HepG2 (cell line): ENCODE measurements around the gene DHX57. TPM values are rescaled to one million over a fixed set of nuclear protein-coding genes. Genes with fewer than 3 reads are reported as not detected.
A peak's percentile ranks its signal among the peaks of the same experiment; 100 is the strongest.

ENCODE experiments used
- BORCS8-MEF2B ChIP-seq: sonication (generic); formaldehyde crosslinking; IDR thresholded peaks from 2 replicates; pipeline ENCODE4 v1.8.0; 2022; ENCODE audit warnings: mild to moderate bottlenecking, missing genetic modification reagents
- BRCA1 ChIP-seq: sonication (generic); formaldehyde crosslinking; IDR thresholded peaks from 2 replicates; pipeline ENCODE4 v1.4.0; 2020; ENCODE audit warnings: missing genetic modification reagents
- CHD2 ChIP-seq: IDR thresholded peaks from 2 replicates; pipeline ENCODE4 v1.6.1; 2011; ENCODE audit warnings: low read depth, low read length, improper control_type of control experiment
- CHD4 ChIP-seq: fragments of 200-600 bp; sonication (generic); IDR thresholded peaks from 2 replicates; pipeline ENCODE4 v1.7.0; 2017; ENCODE audit warnings: mild to moderate bottlenecking, low read length, borderline replicate concordance
- DZIP1 ChIP-seq: sonication (generic); formaldehyde crosslinking; IDR thresholded peaks from 2 replicates; pipeline ENCODE4 v1.5.0; 2020; ENCODE audit warnings: mild to moderate bottlenecking, missing genetic modification reagents
- GTF2F1 ChIP-seq: fragments of 150-350 bp; IDR thresholded peaks from 2 replicates; pipeline ENCODE4 v1.6.1; 2014; ENCODE audit warnings: low read length
- HOMEZ ChIP-seq: IDR thresholded peaks from 2 replicates; pipeline ENCODE4 v1.6.1; 2016; ENCODE audit warnings: low read depth
- HOXA5 ChIP-seq: sonication (generic); formaldehyde crosslinking; IDR thresholded peaks from 2 replicates; pipeline ENCODE4 v1.4.0; 2020; ENCODE audit warnings: missing genetic modification reagents
- IRX3 ChIP-seq: sonication (generic); formaldehyde crosslinking; IDR thresholded peaks from 2 replicates; pipeline ENCODE4 v1.8.1; 2023; ENCODE audit warnings: mild to moderate bottlenecking, low read depth, missing genetic modification reagents, borderline replicate concordance
- JUNB ChIP-seq: sonication (generic); formaldehyde crosslinking; IDR thresholded peaks from 2 replicates; pipeline ENCODE4 v1.8.0; 2022; ENCODE audit warnings: missing genetic modification reagents, mild to moderate bottlenecking, borderline replicate concordance
- MBNL3 ChIP-seq: fragments of 250-450 bp; sonication (Bioruptor Pico); conservative IDR thresholded peaks from 2 replicates; pipeline ENCODE4 v1.8.0; 2022; ENCODE audit warnings: mild to moderate bottlenecking, inconsistent platforms
- PRDM10 ChIP-seq: sonication (generic); formaldehyde crosslinking; IDR thresholded peaks from 2 replicates; pipeline ENCODE4 v1.4.0; 2020; ENCODE audit warnings: low read depth, missing genetic modification reagents
- ZBTB21 ChIP-seq: sonication (generic); formaldehyde crosslinking; IDR thresholded peaks from 2 replicates; pipeline ENCODE4 v1.4.0; 2020; ENCODE audit warnings: missing genetic modification reagents
- ZFP1 ChIP-seq: IDR thresholded peaks from 2 replicates; pipeline ENCODE4 v1.6.1; 2016
- ZNF12 ChIP-seq: sonication (generic); formaldehyde crosslinking; IDR thresholded peaks from 2 replicates; pipeline ENCODE4 v1.5.0; 2020; ENCODE audit warnings: missing genetic modification reagents
- ZNF160 ChIP-seq: sonication (generic); formaldehyde crosslinking; IDR thresholded peaks from 2 replicates; pipeline ENCODE4 v1.8.0; 2022; ENCODE audit warnings: mild to moderate bottlenecking, inconsistent platforms, missing genetic modification reagents
- ZNF451 ChIP-seq: sonication (generic); formaldehyde crosslinking; IDR thresholded peaks from 2 replicates; pipeline ENCODE4 v1.5.0; 2020; ENCODE audit warnings: mild to moderate bottlenecking, missing genetic modification reagents
- ZNF766 ChIP-seq: sonication (generic); formaldehyde crosslinking; IDR thresholded peaks from 2 replicates; pipeline ENCODE4 v1.5.0; 2020; ENCODE audit warnings: missing genetic modification reagents, borderline replicate concordance
- ZNF879 ChIP-seq: sonication (generic); formaldehyde crosslinking; IDR thresholded peaks from 2 replicates; pipeline ENCODE4 v1.8.1; 2023; ENCODE audit warnings: missing genetic modification reagents
- polyA plus RNA-seq, 8 experiments: library from polyadenylated mRNA; depleted of rRNA in 3 of 8; stranded (reverse) in 7 of 8; unstranded in 1 of 8; fragments of >200 nt; fragmentation: Illumina TruSeq in 4 of 8; extraction: Trizol in 4 of 8; gene quantifications; 2 replicates each; pipeline versions ENCODE4 v1.2.1 to v1.2.3, GENCODE V29; 2011 to 2016; ENCODE audit warnings: low read depth in 4 of 8, missing spikeins in 1 of 8, mixed read lengths in 1 of 8; ENCODE audit not compliant: insufficient read depth in 1 of 8
- total RNA-seq, 5 experiments: library from RNA; depleted of rRNA; stranded (reverse); fragments of >200 nt; fragmentation: Illumina TruSeq; extraction: Trizol; gene quantifications; 2 replicates each; pipeline ENCODE4 v1.2.3, GENCODE V29; 2016; ENCODE audit warnings: low read depth in 1 of 5

DHX57 gene
- total and polyA plus RNA-seq, 2 of the 13 experiments (the other 11 are each of a cell fraction or from before 2014, with no cell fraction given) = 9.2 to 24.2 TPM

GRCh38 chr2:38907743-38908562 is 32.2 kb upstream of the DHX57 start (continued):
- TF ChIP-seq CHD2 (no peak), GTF2F1 (no peak), PRDM10 (CRISPR knock-in tag) (no peak), HOXA5 (CRISPR knock-in tag) (no peak), DZIP1 (CRISPR knock-in tag) (no peak), CHD4 (peak; percentile 95; the same call in 1 of the 2 replicates), IRX3 (CRISPR knock-in tag) (no peak), ZNF451 (CRISPR knock-in tag) (no peak), ZNF12 (peak; percentile 36; the same call in 1 of the 2 replicates), ZNF766 (CRISPR knock-in tag) (no peak), ZNF160 (CRISPR knock-in tag) (no peak), BRCA1 (CRISPR knock-in tag) (no peak), BORCS8-MEF2B (CRISPR knock-in tag) (no peak), HOMEZ (CRISPR knock-in tag) (peak; percentile 34; the same call in 1 of the 2 replicates), ZNF879 (CRISPR knock-in tag) (no peak), ZFP1 (no peak), JUNB (peak; percentile 91), MBNL3 (CRISPR knock-in tag) (no peak), ZBTB21 (CRISPR knock-in tag) (no peak)
